ENCODE measurements around the gene CHPF2.

Gene CHPF2, protein sequence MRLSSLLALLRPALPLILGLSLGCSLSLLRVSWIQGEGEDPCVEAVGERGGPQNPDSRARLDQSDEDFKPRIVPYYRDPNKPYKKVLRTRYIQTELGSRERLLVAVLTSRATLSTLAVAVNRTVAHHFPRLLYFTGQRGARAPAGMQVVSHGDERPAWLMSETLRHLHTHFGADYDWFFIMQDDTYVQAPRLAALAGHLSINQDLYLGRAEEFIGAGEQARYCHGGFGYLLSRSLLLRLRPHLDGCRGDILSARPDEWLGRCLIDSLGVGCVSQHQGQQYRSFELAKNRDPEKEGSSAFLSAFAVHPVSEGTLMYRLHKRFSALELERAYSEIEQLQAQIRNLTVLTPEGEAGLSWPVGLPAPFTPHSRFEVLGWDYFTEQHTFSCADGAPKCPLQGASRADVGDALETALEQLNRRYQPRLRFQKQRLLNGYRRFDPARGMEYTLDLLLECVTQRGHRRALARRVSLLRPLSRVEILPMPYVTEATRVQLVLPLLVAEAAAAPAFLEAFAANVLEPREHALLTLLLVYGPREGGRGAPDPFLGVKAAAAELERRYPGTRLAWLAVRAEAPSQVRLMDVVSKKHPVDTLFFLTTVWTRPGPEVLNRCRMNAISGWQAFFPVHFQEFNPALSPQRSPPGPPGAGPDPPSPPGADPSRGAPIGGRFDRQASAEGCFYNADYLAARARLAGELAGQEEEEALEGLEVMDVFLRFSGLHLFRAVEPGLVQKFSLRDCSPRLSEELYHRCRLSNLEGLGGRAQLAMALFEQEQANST

DNA sequence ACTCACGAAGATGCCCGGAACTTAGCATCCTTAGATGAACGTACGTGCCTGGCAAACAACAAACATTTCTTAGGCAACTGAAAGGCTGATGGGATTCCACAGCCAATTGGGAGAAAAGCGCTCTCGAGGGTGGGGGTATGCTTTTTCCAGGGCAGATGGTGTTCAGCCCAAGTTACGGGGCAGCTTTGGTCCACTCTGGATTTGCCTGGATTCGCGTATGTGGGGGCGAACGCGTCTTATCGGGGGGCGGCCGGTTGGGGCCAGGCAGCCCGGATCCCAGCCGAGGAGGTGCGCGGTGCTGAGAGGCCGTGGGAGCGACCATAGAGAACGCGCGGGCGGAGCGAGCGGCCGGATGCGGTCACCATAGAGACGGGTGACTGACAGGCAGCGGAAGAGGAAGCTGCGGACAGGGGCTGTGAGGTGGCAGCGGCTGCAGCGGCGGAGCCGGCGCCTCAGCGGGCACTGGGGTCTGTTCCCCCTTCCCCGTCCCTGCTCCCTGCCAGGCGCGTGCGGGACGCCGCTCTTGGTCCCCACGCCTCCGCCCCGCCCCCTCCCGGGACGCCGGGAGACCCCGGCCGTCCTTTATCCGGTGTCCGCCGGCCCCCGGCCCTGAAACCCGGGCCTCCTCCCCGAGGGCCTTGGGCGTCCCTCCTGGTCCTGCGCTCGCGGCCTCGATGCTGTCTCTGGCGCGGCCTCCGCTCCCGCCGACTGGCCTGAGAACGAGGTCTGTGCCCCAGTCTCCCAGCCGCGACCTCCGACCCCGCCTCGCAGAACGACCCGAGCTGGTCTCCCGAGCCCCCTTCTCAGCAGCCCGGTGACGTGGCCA, at the start of gene CHPF2:
TSS of gene CHPF2 (plus strand) at position 393 of the 826 bp plus-strand sequence. CDS start 1,529 bp downstream, outside the sequence.
- DNase-seq, result peak; percentile 92

- DNase-seq, result no peak
These were observed 46.3 kb upstream of the CHPF2 start for GRCh38 chr7:151185762-151186639.

GRCh38 chr7:151186640-151187408, 45.5 kb upstream of the CHPF2 start, which contains the start of gene ASB10:
ASB10 (minus strand) TSS chr7:151187250; CDS start chr7:151187130, 120 bp downstream.
- no peak for DNase-seq

- DNase-seq, result peak; percentile 36
These were observed 44.7 kb upstream of the CHPF2 start for GRCh38 chr7:151187409-151188251.

DNA sequence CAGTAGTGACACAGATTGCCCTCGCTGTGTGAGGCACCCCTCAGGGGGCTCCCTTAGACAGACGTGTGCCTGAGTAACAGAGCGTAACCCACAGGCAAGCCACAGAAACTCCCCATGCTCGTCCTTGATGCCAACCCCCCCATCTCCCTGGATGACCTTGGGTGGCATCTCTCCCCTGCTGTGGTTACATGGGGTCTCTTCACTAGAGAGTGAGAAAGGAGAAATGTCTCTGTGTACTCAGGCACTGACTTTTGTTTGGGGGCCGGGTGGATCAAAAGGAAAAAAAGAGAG, 44.1 kb upstream of the CHPF2 start:
- DNase-seq, result no peak

DNA sequence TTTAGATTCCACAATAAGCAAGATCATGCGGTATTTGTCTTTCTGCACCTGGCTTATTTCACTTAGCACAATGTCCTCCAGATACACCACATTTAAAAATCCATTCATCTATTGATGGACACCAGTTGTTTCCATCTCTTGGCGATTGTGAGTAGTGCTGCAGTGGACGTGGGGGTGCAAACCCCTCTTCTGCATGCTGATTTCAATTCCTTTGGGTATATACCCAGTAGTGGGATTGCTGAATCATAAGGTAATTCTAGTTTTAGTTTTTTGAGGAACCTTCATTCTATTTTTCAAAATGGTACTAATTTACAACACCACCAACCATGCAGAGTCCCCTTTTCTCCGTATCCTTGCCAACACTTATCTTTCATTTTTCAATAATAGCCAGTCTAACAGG, 43.2 kb upstream of the CHPF2 start:
- no peak for DNase-seq

DNA sequence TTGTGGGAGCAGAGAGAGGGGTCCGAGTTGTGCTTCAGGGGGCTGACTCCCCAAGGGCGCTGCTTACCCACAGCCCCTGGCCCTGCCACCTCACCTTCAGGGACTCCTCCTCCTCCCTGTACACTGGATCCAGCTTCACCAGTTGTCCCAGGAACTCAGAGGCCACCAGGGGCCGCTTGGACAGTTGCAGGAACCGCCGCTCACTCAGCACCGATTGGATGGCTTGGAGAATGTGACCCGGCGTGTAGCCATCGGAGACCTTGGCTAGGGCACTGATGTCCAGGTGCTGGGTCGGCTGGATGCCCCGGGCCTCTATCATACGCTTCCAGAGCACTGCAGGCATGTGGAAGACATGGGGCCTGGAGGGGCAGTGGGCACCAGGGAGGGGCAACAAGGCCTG, 40.7 kb upstream of the CHPF2 start:
- no peak for DNase-seq

- DNase-seq, result no peak
These were observed 40.2 kb upstream of the CHPF2 start for GRCh38 chr7:151192002-151192539.

- DNase-seq, result no peak
These were observed 38.9 kb upstream of the CHPF2 start for GRCh38 chr7:151193203-151193978.

DNA sequence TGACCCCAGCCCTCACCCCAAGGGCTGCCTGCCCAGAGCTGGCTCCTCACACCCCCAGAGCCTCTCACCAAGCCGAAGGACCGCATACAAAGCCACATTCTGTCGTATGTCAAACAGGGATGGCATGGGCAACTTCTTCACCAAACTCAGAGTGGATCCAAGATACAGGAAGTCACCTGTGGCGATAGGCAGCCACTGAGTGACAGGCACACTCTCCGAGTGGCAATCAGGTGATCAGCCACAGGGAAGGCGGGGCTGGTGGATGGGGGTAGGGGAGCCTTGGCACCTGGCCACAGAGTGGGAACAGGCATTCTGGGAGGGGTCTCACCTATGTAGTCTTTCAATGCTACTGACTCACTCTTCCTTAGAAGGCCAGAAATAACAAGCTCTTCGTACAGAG, 38.1 kb upstream of the CHPF2 start:
- DNase-seq, result no peak

- peak; percentile 13 for DNase-seq
These were observed 36.5 kb upstream of the CHPF2 start for GRCh38 chr7:151195616-151196450.

- DNase-seq, result no peak
These were observed 34.4 kb upstream of the CHPF2 start for GRCh38 chr7:151197932-151198331.

DNA sequence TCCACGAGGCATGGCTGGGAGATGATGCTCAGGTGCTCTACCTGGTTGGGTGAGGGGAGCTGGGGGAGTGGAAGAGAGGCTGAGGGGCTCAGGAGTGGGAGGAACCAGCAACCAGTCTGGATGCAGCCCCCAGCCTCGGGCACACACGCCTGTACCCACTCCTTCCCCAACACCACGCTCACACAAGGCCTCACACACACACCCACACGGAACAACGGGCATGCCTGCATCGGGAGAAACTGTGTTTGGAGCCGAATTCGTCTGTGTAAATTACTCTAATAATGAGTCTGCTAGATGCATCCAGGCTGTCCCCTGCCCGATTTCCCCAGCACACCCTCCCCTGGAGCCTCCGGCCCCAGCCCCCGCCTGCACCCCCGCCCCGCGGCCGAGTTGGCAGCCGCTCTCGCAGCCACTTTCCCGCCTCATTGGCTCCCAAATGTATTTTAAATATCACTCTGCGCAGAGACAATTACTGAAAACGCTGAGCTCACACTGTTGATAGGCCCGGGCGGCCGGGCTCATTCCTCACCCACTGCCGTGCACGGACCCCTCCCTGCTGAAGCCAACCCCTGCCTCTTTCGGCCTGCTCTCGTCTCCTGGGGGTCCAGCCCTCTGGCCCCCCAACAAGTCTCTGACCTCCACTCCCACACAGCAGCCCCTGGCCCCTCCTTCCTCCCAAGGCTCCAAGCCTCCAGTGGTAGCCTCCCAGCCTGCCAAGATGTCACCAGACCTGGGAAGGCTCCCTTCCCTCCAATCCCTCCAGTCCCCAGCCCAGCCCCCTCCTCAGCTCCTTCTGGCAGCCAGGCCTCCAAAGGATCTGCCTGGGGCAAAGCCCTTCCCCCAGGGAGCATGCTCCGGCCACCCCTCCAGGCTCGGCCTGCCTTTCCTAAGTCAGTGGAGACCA, 33.1 kb upstream of the CHPF2 start:
- peak; percentile 53 for DNase-seq

- DNase-seq, result no peak
These were observed 30.9 kb upstream of the CHPF2 start for GRCh38 chr7:151201344-151201743.

- DNase-seq, result no peak
These were observed 30.5 kb upstream of the CHPF2 start for GRCh38 chr7:151201751-151202150.

- no peak for DNase-seq
These were observed 29.4 kb upstream of the CHPF2 start for GRCh38 chr7:151202836-151203235.

DNA sequence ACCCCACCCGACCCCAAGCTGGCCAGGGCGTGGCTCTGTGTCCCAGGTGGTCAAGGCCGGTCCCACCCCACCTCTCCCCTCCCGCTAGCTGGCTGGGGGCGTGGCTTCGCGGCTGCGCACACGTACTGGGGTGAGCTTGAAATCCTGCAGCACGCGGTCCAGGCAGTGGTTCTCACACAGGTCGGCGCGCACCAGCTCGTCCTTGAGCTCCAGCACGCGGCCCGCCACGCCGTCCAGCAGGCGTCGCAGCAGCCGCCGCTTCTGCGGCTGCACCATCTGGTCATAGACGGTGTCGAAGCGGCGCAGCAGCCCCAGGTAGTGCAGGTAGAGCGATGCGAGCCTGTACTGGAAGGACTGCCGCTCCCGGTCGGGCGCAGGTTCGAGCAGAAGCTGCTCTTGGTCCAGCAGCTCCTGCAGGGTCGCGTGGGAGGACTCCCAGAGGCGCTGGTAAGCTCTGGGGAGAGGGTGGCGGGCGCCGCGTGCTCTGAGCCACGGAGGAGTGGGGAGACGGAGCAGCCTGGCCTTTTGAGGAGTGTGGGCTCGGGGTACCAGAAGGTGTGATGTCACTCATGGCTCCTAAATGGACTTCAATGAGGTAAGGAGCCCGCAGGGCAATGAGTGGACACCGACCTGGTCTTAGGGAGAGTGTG, 27.8 kb upstream of the CHPF2 start:
- no peak for DNase-seq
